GM18858 (cell line): ENCODE data around the gene EGR4.

Experiments
- ATAC-seq: cut with Tn5 transposase; IDR thresholded peaks from one replicate; pipeline ENCODE4 v1.9.1; 2021; ENCODE audit not compliant: unreplicated experiment

EGR4 gene

DNA sequence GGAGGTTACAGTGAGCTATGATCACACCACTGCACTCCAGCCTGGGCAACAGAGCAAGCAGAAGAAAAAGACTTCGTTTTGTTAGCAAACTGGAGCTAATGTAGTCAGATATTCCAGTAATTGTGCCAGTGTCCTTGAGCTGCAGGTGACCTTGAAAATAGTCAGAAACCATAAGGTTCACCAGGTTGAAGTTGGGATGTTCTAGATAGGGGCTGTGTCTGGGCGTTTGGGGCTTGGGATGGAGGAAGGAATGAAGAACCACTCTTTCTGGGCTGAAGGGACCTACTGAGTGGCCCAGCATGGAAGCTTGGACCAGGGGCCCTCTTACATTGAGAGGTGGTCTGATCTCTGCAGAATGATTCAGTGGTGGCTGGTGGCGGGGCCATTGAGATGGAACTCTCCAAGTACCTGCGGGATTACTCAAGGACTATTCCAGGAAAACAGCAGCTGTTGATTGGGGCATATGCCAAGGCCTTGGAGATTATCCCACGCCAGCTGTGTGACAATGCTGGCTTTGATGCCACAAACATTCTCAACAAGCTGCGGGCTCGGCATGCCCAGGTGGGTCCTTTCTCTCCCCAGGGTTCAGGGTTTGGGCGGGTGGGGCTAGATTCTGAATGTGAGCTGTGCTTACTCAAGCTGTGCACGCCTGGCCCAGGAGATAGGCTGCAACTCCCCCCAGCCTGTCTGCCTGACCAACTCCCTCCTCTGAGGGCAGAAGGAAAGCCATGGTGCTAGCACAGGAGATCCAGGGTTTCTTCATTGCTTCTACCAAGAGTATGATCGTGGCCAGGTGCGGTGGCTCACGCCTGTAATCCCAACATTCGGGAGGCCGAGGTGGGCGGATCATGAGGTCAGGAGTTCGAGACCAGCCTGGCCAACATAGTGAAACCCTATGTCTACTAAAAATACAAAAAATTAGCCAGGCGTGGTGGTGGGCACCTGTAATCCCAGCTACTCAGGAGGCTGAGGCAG, 42.2 kb downstream of the EGR4 start:
- ATAC-seq = no peak

DNA sequence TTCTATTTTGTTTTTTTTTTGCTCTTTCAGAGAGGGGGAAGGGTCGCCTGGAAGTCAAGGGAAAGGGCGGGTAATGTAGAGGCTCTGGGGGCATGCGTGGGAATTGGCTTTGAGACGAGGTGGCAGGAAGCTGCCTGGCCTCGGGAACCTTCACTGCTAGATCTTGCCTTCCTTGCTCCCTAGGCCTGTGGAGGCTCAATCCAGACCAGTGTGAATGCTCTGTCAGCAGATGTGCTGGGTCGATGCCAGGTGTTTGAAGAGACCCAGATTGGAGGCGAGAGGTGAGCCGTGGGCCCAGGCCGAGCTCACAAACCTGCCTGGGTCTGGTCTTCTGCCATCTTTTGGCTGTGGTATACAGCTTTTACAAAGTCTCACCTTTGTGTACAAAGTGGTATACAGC, 43.7 kb downstream of the EGR4 start:
- no peak for ATAC-seq

DNA sequence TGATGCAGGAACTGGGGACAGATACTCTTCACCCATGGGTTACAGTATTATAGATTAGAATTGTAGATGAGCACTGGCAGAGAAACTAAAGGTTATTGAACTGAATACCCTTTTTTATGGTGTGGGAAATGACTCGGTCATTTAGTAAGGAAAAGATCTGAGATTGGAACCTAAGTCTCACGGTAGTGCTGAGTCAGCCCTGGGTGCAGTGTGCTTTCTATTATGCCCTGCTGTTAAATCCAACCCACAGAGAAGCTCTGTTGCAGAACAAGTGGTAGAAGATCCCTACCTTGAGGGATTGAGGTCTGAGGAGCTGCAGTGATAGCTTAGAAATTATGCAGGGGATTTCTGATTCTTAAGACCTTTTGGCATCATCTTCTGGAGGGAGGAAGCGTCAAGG, 46.5 kb downstream of the EGR4 start:
- ATAC-seq = no peak

DNA sequence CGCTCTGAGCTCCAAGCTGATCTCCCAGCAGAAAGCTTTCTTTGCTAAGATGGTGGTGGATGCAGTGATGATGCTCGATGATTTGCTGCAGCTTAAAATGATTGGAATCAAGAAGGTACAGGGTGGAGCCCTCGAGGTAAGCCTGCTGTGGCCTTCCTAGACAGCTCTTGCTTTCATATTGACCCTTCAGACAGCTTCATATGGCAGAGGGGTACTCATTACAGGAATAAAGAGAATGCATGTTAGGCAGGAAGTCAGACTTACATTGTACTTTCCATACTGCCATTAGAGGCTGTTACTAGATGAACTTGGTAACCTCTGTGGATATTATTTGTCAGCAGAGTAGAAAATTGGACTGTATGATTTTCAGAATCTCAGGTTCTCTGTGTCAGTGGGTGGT, 48.8 kb downstream of the EGR4 start:
- ATAC-seq = no peak

DNA sequence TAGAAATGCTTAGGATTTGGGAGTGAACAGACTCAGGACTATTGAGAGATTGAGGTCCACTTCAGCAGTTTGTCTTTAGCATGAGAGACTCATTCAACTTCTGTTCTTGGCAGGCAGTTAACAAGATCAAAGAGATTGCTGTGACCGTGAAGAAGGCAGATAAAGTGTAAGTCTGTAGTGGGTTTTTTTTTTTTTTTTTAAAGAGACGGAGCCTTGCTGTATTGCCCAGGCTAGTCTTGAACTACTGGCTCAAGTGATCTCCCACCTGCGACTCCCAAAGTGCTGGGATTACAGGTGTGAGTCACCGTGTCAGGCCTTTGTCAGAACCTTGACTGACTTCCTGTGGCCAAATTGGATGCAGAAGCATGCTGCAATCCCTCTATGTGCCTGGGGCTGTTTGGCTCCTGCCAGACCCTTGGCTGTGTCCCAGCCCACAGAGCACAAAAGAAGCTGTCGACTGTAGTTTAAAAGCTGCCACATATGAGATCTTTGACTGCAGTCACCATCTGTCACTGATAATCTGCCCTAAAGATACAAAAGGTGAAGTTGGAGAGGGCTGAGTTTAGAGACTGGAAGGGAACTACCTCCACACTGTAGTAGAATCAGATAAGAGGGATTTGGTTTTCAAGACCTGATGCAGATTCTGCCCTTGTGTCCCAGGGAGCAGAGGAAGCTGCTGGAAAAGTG, 49.3 kb downstream of the EGR4 start:
- no peak for ATAC-seq
